Measurements from ENCODE around the gene EN2.

EN2 gene

DNA sequence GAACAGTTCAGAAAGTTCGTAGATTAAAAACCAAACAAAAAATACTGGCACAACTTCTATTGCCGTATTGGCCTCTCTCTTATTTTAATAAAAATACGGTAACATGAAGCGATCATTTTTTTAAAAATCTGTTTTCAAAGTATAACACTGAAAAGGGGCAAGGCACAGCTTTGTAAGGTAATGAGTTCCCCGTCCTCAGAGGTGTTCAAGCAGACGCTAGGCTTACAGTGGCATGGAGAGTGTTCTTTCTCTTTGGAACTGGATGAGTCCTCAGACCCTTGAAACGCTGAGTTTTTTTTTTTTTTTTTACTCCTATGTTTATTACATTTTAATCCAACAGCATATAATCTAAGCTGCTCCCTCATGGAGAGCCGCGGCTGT, 7.8 kb downstream of the EN2 start:
- no peak for DNase-seq

DNA sequence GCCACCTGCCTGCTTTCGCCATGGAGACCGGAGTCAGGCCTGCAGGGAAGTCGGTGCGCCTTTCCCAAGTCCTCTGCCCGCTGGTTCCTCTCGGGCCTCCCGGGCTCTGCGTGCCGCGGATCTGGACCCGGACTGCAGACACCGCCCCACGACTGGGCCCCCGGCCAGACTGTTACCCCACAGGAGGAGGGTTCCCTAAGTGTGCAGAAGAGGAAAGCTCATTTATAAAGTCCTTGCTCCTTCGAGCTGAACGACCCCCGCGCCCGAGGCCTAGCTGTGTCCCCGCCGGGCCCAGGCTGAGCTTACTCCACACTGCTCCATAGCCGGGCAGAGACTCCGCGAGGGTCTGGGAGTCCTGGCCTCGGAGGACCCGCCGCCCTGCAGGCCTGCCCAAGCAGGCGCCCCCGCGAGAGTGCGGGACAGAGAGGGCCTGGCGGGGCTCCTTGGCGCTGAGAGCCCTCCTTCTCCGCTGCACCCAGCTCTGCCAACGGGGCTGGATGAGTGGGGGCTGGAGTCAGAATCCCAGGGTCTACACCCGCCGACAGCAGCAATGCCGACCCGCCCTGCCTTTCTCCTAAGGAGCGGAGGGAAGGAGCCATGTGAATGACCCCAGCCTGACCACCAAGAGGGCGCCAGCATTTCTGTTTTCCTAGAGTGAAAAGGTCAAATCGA, 8.3 kb downstream of the EN2 start:
- DNase-seq = no peak

DNA sequence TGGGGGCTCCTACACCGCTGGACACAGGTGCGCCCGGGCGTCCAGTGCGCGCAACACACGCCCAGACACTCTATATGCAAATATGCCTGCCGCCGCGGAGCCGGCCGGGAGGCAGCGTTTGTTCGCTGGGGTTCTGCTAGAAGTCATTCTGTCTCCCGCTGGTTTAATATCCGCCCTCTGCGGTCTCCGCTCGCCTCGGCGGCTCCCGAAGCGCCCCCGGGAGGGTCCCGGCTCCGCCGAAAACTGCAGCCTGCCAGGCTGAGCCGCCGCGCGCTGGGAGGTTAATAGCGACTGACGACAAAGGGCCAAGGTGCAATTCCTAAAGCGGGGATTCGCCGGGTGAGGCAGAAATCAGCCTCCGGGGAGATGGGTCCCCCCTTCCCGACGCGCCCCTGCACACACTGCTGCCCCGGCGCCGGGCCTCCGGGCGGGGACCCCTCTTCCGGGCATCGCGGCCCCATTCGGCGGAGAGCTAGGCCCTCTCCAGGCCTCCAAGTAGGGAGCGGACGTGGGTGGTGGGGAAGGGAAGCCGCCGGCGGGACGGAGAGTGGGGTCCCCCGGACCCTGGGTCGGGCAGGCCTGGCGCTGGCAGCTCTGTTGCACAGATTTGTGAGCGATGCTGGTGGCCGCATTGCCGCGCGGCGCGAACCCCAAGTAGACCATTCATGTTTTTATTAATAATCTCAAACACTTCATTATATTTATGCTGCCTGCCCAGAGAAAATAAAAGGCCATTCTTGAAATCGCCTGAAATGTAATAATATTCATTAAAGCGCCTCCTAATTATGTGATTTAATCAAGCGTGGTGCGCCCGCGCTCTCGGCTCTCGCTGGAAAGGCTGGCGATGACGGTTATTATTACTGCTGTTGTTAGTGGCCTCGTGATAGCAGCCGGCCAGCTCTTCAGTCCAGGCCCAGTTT, 9.1 kb downstream of the EN2 start:
- no peak for DNase-seq

DNA sequence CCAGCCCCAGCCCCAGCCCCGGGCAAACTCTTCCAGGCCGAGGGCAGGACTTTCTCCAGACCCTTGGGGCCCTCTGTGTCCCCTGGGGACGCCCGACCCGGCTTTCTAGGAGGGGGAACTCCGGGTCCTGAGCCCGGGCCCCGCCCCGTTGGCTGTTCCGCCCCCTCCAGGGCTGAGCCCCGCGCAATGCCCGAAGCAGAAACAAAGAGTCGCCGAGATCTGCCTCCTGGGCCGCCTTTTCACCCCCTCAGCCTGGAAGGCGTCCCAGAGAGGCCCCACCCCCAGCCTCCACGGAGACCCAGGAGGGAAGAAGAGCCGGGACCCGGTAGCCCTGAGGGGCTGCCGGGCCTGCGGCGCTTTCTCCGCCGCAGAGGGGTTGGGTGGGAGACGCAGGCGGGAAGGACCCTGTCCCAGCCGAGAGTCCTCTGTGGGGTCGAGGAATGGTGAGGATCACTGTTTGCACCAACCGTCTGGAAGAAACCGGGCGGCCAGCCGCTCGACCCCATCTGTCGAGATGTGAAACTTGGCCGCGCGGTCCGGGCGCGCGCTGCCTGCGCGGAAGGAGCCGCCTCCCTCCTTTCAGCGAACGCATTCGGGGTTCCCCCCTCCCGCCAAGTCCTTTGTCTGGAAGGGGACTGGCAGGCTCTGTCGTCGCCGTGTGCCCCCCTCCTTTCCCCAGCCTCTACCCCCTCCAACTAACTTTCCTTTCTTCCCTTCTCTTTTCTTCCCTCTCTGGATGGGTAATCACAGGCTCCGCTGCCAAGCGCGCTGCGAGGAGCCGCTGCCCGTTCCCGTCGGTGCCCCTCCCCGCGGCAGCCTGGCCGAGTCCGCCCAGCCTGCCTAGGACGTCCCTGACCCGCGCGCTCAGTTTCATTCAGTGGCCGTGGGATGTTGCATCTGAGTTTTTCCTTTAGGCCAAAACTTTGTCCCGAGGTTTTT, 10.2 kb downstream of the EN2 start:
- DNase-seq = no peak

GRCh38 chr7:155468785-155469148, 10.8 kb downstream of the EN2 start:
- no peak for DNase-seq

GRCh38 chr7:155469311-155470185, 11.6 kb downstream of the EN2 start:
- no peak for DNase-seq

DNA sequence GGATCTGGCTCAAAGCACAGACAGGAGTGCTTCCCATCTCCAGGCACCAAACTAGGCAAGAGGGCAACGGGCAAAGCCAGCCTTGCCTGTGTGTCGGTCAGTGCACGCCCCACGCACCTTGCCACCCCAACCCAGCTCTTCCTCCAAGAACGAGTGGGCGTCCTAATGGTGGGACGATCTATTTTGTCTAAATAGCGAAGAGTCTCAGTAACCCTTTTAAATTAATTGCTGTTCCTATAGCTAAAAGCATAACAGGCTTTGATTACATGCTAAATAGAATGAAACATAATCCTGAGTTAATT, 12.2 kb downstream of the EN2 start:
- DNase-seq = no peak

DNA sequence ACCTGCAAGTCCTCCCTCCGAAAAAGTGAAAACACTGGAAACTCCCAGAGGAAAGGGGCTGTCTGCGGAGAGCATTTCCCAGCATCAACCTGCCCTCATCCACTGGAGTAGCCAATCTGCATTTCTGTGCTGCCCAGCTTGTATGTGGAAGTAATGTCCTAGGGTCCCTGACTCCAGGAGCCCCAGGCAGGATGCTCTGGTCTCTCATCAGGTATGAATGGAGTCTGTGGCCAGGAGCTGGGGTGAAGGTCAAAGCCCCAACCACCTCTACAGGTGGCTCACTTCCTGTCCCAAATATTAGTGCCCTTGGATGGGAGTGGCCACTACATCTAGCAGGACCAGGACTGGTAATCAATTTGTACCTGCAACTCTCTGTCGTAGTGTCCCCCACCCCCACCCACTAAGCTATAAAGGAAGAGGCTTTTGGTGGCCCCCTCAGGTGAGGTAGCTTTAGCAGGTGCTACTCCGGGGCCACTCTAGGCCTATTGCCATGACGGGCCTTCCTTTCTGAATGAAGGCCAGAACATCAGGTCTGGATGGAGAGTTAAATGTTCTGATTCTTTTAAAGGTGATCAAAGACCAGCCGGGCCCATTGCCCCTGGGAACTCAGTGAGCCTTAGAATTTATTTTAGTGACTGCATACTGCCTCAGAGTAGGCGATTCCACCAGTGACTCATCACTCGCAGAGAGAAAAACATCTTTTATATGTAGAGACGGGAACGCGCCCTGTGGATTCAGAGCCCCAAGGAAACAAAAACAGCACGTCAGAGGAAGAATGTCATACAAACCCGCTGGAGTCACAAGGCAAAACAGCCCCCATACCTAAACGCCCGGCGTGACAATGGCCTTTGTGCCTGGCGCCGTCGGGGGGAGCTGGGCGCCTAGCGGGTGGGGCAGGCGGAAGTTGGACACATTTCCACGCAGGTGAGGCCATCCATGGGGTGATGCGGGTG, 13.0 kb downstream of the EN2 start:
- no peak for DNase-seq

GRCh38 chr7:155471718-155472117, 13.8 kb downstream of the EN2 start:
- no peak for DNase-seq

- no peak for DNase-seq
Observed at GRCh38 chr7:155477476-155477875, 19.5 kb downstream of the EN2 start.

GRCh38 chr7:155481764-155482163, 23.8 kb downstream of the EN2 start:
- no peak for DNase-seq

DNA sequence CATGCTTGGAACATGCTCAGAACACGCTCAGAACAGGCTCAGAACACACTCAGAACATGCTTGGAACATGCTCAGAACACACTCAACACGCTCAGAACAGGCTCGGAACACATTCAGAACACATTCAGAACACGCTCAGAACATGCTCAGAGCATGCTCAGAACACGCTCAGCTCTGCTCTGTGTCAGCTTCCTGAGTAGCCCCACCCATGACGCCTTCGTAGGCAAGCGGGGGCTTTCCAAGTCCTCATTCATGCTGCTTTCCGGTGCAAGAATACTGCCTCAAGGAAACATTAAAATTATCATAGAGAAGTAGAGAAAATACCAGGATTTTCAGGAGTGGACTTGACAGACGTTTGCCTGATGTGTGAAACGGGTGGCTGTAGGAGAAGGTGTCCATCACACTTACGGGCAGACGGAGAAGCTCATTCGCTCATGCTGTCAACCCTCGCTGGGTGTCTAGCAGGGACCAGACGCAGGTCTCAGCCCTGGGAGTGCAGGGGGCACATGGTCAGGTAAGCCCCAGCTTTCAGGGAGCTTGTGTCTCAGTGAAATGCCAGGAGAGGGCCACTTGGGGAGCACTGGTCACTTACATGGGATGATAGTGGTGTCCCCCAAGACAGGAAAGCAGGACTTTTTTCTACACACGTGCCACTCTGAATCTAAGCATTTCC, 24.7 kb downstream of the EN2 start:
- DNase-seq = no peak

GRCh38 chr7:155483245-155483644, 25.3 kb downstream of the EN2 start:
- DNase-seq = no peak

DNA sequence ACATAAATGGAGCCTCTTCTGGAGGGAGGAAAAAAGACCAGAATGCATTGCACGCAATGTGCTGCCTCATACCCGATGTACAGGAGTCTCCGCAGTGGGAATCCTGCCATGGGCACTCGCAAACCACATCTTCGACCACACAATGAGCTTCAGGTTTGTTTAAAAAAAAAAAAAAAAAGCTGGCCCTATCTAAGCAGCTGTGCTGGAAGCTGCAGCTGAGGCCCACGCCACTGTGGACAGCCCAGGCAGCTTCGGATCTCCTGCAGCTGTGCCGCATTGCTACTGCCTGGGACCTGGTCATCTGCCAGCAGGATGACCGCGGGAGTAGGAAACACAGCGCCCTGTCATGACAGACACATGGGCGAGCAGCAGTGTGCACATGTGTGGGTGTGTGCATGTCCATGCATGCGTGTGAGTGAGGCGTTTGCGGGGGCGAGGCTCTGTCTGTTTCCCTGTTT, 26.0 kb downstream of the EN2 start:
- no peak for DNase-seq

DNA sequence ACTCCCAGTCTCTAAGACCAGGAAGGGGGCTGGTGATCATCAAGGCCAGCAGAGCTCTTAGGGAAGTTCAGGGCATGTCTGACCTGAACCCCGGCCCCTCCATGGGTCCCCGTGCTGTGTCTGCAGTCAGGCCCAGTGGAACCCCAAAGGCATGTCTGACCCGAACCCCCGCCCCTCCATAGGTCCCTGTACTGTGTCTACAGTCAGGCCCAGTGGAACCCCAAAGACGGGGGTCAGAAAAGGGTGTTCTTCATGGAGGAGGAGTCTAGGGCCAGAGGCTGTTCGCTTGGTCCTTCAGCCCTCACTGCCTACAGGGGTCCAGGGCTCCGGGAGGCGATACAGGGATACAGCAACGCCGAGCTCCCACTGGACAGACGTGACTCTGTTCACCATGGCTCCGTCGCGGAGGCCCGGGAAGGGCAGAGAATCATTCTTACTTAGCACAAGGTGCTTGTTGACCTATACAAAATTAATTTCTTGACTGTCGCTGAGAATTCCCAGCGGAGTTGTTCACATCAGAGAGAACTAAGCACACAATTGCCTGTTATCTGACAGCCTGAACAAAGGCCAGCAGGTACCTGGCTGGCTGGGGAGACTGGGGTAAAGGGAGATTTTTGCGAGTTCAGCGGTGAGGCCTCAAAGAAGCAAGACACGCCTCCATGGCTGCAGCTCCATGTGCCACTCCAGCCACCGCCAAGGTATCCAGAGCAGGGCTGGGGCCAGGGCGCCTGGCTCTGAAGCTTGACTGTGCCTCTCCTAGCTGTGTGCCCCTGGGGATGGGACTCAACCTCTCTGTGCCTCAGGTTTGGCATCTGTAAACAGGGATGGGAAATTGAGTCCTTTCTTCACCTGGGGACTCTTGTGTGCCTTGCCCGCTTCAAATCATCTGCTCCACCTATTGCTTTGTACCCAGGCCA, 26.8 kb downstream of the EN2 start:
- DNase-seq = no peak

GRCh38 chr7:155486783-155487508, 29.0 kb downstream of the EN2 start:
- DNase-seq = no peak

- DNase-seq = no peak
Observed at GRCh38 chr7:155487509-155488482, 29.9 kb downstream of the EN2 start.
